ENCODE results near the gene CAMKMT.

The CAMKMT gene
- long read RNA-seq, donor 1, partial matches to known transcripts = 0 of 4 reads
- long read RNA-seq, donor 1, other reads (novel, unspliced or antisense) = 0 of 4 reads
- long read RNA-seq, donor 2 = 0 reads
- long read RNA-seq, donor 3 = 0 reads
- long read RNA-seq, donor 4, partial matches to known transcripts = 0 of 3 reads
- long read RNA-seq, donor 4, other reads (novel, unspliced or antisense) = 0 of 3 reads
- long read RNA-seq, donor 5, partial matches to known transcripts = 0 of 1 reads
- long read RNA-seq, donor 5, other reads (novel, unspliced or antisense) = 0 of 1 reads
- long read RNA-seq, donor 6, partial matches to known transcripts = 0 of 4 reads
- long read RNA-seq, donor 6, other reads (novel, unspliced or antisense) = 0 of 4 reads
- long read RNA-seq, donor 7, transcript CAMKMT-210 (8 exons, 594 nt) = major isoform, 7 of 14 reads
- long read RNA-seq, donor 7, partial matches to known transcripts = 7 of 14 reads
- long read RNA-seq, donor 7, other reads (novel, unspliced or antisense) = 0 of 14 reads
- long read RNA-seq, donor 8, partial matches to known transcripts = 0 of 2 reads
- long read RNA-seq, donor 8, other reads (novel, unspliced or antisense) = 0 of 2 reads

- peak; percentile 99 for DNase-seq
Observed at GRCh38 chr2:44361330-44362206, at the start of gene CAMKMT, which contains the start of gene PREPL. Gene CAMKMT (plus strand): TSS chr2:44361947. Gene PREPL (minus strand): TSS chr2:44361494. CDS start chr2:44346342, 15,152 bp downstream.

- DNase-seq = no peak
Observed at GRCh38 chr2:44314362-44314761, 47.4 kb upstream of the CAMKMT start.

GRCh38 chr2:44315945-44316344 lies 45.8 kb upstream of the CAMKMT start:
- DNase-seq = no peak

- DNase-seq = no peak
Observed at GRCh38 chr2:44320832-44321231, 40.9 kb upstream of the CAMKMT start.

- no peak for DNase-seq
Observed at GRCh38 chr2:44321360-44321759, 40.4 kb upstream of the CAMKMT start.

GRCh38 chr2:44324971-44325426 lies 36.7 kb upstream of the CAMKMT start:
- no peak for DNase-seq

- no peak for DNase-seq
Observed at GRCh38 chr2:44325897-44326296, 35.9 kb upstream of the CAMKMT start.

- DNase-seq = peak; percentile 29
Observed at GRCh38 chr2:44326548-44327264, 35.0 kb upstream of the CAMKMT start.

- no peak for DNase-seq
Observed at GRCh38 chr2:44328750-44329149, 33.0 kb upstream of the CAMKMT start.

GRCh38 chr2:44329343-44329742 lies 32.4 kb upstream of the CAMKMT start:
- no peak for DNase-seq

GRCh38 chr2:44330801-44331200 lies 30.9 kb upstream of the CAMKMT start:
- DNase-seq = no peak

- no peak for DNase-seq
Observed at GRCh38 chr2:44333994-44334393, 27.8 kb upstream of the CAMKMT start.

- DNase-seq = no peak
Observed at GRCh38 chr2:44335806-44336538, 25.8 kb upstream of the CAMKMT start.

- no peak for DNase-seq
Observed at GRCh38 chr2:44342854-44343253, 18.9 kb upstream of the CAMKMT start.

GRCh38 chr2:44347526-44347925 lies 14.2 kb upstream of the CAMKMT start:
- DNase-seq = no peak

- no peak for DNase-seq
Observed at GRCh38 chr2:44348400-44348799, 13.3 kb upstream of the CAMKMT start.

- no peak for DNase-seq
Observed at GRCh38 chr2:44349506-44349905, 12.2 kb upstream of the CAMKMT start.

GRCh38 chr2:44351088-44351487 lies 10.7 kb upstream of the CAMKMT start:
- DNase-seq = no peak

- no peak for DNase-seq
Observed at GRCh38 chr2:44351676-44352075, 10.1 kb upstream of the CAMKMT start.

- DNase-seq = no peak
Observed at GRCh38 chr2:44352510-44352909, 9.2 kb upstream of the CAMKMT start.

GRCh38 chr2:44354761-44355160 lies 7.0 kb upstream of the CAMKMT start:
- DNase-seq = no peak
